ENCODE data around the gene TINAGL1. TPM values are rescaled to one million over a fixed set of nuclear protein-coding genes. Genes with fewer than 3 reads are reported as not detected.

TINAGL1 gene
- total and polyA plus RNA-seq, 2 donors (not counting 1 experiment from before 2014, with no cell fraction given) = 3.0 to 92.5 TPM

DNA sequence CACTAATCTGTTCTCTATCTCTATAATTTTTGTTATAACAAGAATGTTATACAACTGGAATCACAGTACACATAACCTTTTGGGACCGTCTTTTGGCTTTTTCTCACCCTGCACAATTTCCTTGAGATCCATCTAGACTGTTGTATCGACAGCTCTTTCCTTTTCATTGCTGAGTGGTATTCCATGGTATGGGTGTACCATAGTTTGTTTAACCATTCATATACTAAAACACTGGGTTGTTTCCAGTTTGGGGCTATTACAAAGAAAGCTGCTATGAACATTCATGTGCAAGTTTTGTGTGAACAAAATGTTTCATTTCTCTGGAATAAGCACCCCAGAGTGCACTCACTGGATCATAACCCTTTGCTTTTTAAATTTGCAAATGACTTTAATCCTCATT lies 25.8 kb downstream of the TINAGL1 start:
- Histone ChIP-seq H3K9me3 (ENCODE audit: control insufficient read depth, insufficient read depth, low read depth, low read length) (no peaks in the 10 kb centered on the region), H3K4me2 (ENCODE audit: extremely low read depth, insufficient read depth, low read length) (no peak overlapping the region), H3K27ac (ENCODE audit: insufficient read depth, low read length) (no peak overlapping the region), H3K36me3 (ENCODE audit: control insufficient read depth, insufficient read depth, low read length) (no peaks in the 10 kb centered on the region), H3K27me3 (ENCODE audit: control insufficient read depth, insufficient read depth, low read length) (no peaks in the 10 kb centered on the region), H3K4me1 (ENCODE audit: control insufficient read depth, extremely low read depth, insufficient read depth, low read length) (no peaks in the 10 kb centered on the region), H3K79me2 (ENCODE audit: control insufficient read depth, insufficient read depth, low read length) (no peaks in the 10 kb centered on the region), H3K4me3 (replicated peaks in 1 of 4; ENCODE audit: control extremely low read depth in 1 of 4, insufficient read depth in 1 of 4, low read depth in 3 of 4, low read length in 4 of 4) (no peak overlapping the region), H4K20me1 (ENCODE audit: control insufficient read depth, extremely low read depth, insufficient read depth, low read length) (no peaks in the 10 kb centered on the region), H2AFZ (ENCODE audit: low read length) (no peak overlapping the region), H3K9ac (ENCODE audit: insufficient read depth, low read length) (no peak overlapping the region)
- DNase-seq (ENCODE audit: low read depth in 2 of 2) = no peak
- TF ChIP-seq EZH2 (IDR thresholded peaks at IDR 0.05; ENCODE audit: low read length, missing control alignments) = no peak
- TF ChIP-seq CTCF (conservative IDR thresholded peaks at IDR 0.05 in 1 of 2, IDR thresholded peaks at IDR 0.05 in 1 of 2; ENCODE audit: low read depth in 1 of 2, low read length in 2 of 2) = no peak

DNA sequence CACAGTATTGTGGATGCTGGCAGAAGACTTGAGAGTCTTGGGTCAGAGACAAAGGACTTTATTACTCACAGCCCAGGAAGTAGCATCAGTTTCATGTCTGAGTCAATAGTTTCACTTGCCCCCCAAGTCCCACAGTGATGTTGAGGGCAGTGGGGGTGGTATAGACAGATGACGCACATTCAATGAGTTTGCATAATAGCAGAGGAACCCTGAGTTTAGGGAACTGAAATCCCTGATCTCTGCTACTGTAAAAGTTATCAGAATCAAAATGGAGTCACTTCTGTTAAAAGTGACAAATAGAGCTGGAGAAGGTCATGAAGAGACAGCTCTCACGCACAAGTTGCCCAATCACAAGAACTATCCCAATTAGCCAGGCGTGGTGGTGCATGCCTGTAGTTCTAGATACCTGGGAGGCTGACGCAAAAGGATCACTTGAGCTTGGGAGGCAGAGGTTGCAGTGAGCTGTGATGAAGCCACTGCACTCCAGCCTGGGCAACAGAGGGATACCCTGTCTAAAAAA lies 29.7 kb downstream of the TINAGL1 start:
- Histone ChIP-seq H2AFZ (ENCODE audit: low read length) (no peak overlapping the region), H3K9me3 (ENCODE audit: control insufficient read depth, insufficient read depth, low read depth, low read length) (no peaks in the 10 kb centered on the region), H4K20me1 (ENCODE audit: control insufficient read depth, extremely low read depth, insufficient read depth, low read length) (no peaks in the 10 kb centered on the region), H3K36me3 (ENCODE audit: control insufficient read depth, insufficient read depth, low read length) (no peaks in the 10 kb centered on the region), H3K4me2 (ENCODE audit: extremely low read depth, insufficient read depth, low read length) (no peak overlapping the region), H3K9ac (ENCODE audit: insufficient read depth, low read length) (no peak overlapping the region), H3K27me3 (ENCODE audit: control insufficient read depth, insufficient read depth, low read length) (no peaks in the 10 kb centered on the region), H3K79me2 (ENCODE audit: control insufficient read depth, insufficient read depth, low read length) (no peaks in the 10 kb centered on the region), H3K27ac (ENCODE audit: insufficient read depth, low read length) (no peak overlapping the region), H3K4me1 (ENCODE audit: control insufficient read depth, extremely low read depth, insufficient read depth, low read length) (no peaks in the 10 kb centered on the region), H3K4me3 (replicated peaks in 1 of 4; ENCODE audit: control extremely low read depth in 1 of 4, insufficient read depth in 1 of 4, low read depth in 3 of 4, low read length in 4 of 4) (no peak overlapping the region)
- peak; percentile 47 to 91 for DNase-seq (ENCODE audit: low read depth in 2 of 2)
- TF ChIP-seq EZH2 (IDR thresholded peaks at IDR 0.05; ENCODE audit: low read length, missing control alignments) (no peak), CTCF (conservative IDR thresholded peaks at IDR 0.05 in 1 of 2, IDR thresholded peaks at IDR 0.05 in 1 of 2; ENCODE audit: low read depth in 1 of 2, low read length in 2 of 2) (no peak)

DNA sequence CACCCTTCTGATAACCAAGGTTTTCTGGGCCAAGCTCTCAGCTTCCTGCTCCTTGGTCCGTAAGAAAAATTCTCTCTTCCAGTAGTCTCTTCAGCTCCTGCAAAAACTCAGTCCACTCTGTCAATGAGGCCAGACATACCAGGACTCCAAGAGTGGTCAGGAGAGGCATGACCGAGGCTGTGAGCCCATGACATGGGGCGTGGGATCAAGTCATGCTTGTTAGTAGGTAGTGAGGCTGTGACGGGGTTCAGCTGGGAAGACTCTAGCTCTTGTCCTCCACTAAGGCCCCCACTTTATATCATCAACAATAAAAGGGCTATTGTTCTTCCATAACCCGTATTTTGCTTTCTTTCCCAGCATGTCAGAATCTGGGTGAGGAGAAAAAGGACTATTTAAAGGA lies 31.0 kb downstream of the TINAGL1 start:
- Histone ChIP-seq H3K9me3 (ENCODE audit: control insufficient read depth, insufficient read depth, low read depth, low read length) (no peaks in the 10 kb centered on the region), H3K27ac (ENCODE audit: insufficient read depth, low read length) (no peak overlapping the region), H3K4me1 (ENCODE audit: control insufficient read depth, extremely low read depth, insufficient read depth, low read length) (no peaks in the 10 kb centered on the region), H3K4me3 (replicated peaks in 1 of 4; ENCODE audit: control extremely low read depth in 1 of 4, insufficient read depth in 1 of 4, low read depth in 3 of 4, low read length in 4 of 4) (no peak overlapping the region), H3K9ac (ENCODE audit: insufficient read depth, low read length) (no peak overlapping the region), H3K36me3 (ENCODE audit: control insufficient read depth, insufficient read depth, low read length) (no peaks in the 10 kb centered on the region), H2AFZ (ENCODE audit: low read length) (no peak overlapping the region), H3K79me2 (ENCODE audit: control insufficient read depth, insufficient read depth, low read length) (no peaks in the 10 kb centered on the region), H3K4me2 (ENCODE audit: extremely low read depth, insufficient read depth, low read length) (no peak overlapping the region), H3K27me3 (ENCODE audit: control insufficient read depth, insufficient read depth, low read length) (no peaks in the 10 kb centered on the region), H4K20me1 (ENCODE audit: control insufficient read depth, extremely low read depth, insufficient read depth, low read length) (no peaks in the 10 kb centered on the region)
- DNase-seq (ENCODE audit: low read depth in 2 of 2) = no peak
- TF ChIP-seq CTCF (conservative IDR thresholded peaks at IDR 0.05 in 1 of 2, IDR thresholded peaks at IDR 0.05 in 1 of 2; ENCODE audit: low read depth in 1 of 2, low read length in 2 of 2) = no peak
- TF ChIP-seq EZH2 (IDR thresholded peaks at IDR 0.05; ENCODE audit: low read length, missing control alignments) = no peak

Measured in fibroblast of lung (primary cell).